WTC11 (cell line): Measurements from ENCODE around the gene CAND2. TPM values are rescaled to one million over a fixed set of nuclear protein-coding genes. Genes with fewer than 3 reads are reported as not detected.

Experiments used
- ATAC-seq: fragments of 200-7000 bp; cut with Tn5 transposase; 2 replicates; pipeline ENCODE4 v1.10.0; 2021; ENCODE audit warnings: mild to moderate bottlenecking, moderate library complexity
- CTCF ChIA-PET: fragments of 300-600 bp; sonication (Branson Sonifier 250); formaldehyde crosslinking; loops from one replicate; lab custom pipeline; 2021; ENCODE audit warnings: antibody characterized with exemption; lab: Charles Lee
- POLR2A ChIA-PET: fragments of 350-600 bp; sonication (Branson Sonifier 250); formaldehyde crosslinking; loops from one replicate; lab custom pipeline; 2021; ENCODE audit warnings: antibody characterized with exemption; lab: Charles Lee
- DNase-seq: peaks from one replicate; pipeline ENCODE4 v3.0.0; 2021; ENCODE audit warnings: low spot score
- H3K27ac Mint-ChIP-seq: 2 replicates; pipeline ENCODE4 v1.8.0; 2021; ENCODE audit warnings: mixed read lengths
- H3K27me3 Mint-ChIP-seq: 2 replicates; pipeline ENCODE4 v1.8.0; 2021; ENCODE audit warnings: low read depth, mild to moderate bottlenecking, moderate library complexity, mixed read lengths
- H3K36me3 Mint-ChIP-seq: 2 replicates; pipeline ENCODE4 v1.8.0; 2021; ENCODE audit warnings: mixed read lengths
- H3K4me1 Mint-ChIP-seq: 2 replicates; pipeline ENCODE4 v1.8.0; 2022; ENCODE audit warnings: mixed read lengths
- H3K4me3 Mint-ChIP-seq: 2 replicates; pipeline ENCODE4 v1.8.0; 2021; ENCODE audit warnings: mild to moderate bottlenecking, moderate library complexity, mixed read lengths
- H3K9me3 Mint-ChIP-seq: 2 replicates; pipeline ENCODE4 v1.8.0; 2021; ENCODE audit warnings: mixed read lengths
- ESRRA ChIP-seq: sonication (generic); formaldehyde crosslinking; IDR thresholded peaks from 2 replicates; pipeline ENCODE4 v1.8.1; 2022; ENCODE audit warnings: mild to moderate bottlenecking, missing genetic modification reagents, borderline replicate concordance
- GTF2I ChIP-seq: fragments of 250-450 bp; sonication (Bioruptor Pico); conservative IDR thresholded peaks from 2 replicates; pipeline ENCODE4 v1.4.0; 2021; ENCODE audit warnings: mild to moderate bottlenecking
- IRF2 ChIP-seq: sonication (generic); formaldehyde crosslinking; IDR thresholded peaks from 2 replicates; pipeline ENCODE4 v1.8.0; 2022; ENCODE audit warnings: low read depth, missing genetic modification reagents, borderline replicate concordance
- MXD4 ChIP-seq: fragments of 250-450 bp; sonication (Bioruptor Pico); IDR thresholded peaks from 2 replicates; pipeline ENCODE4 v1.8.0; 2021; ENCODE audit warnings: mild to moderate bottlenecking, moderate library complexity, borderline replicate concordance
- NFATC4 ChIP-seq: fragments of 250-450 bp; sonication (Bioruptor Pico); IDR thresholded peaks from 2 replicates; pipeline ENCODE4 v1.9.0; 2021; ENCODE audit warnings: mild to moderate bottlenecking
- NR2C2 ChIP-seq: sonication (generic); formaldehyde crosslinking; IDR thresholded peaks from 2 replicates; pipeline ENCODE4 v1.8.0; 2022; ENCODE audit warnings: mild to moderate bottlenecking, missing genetic modification reagents
- SMAD3 ChIP-seq: sonication (generic); formaldehyde crosslinking; IDR thresholded peaks from 2 replicates; pipeline ENCODE4 v1.8.0; 2022; ENCODE audit warnings: missing genetic modification reagents, mild to moderate bottlenecking, borderline replicate concordance
- SMAD4 ChIP-seq: sonication (generic); formaldehyde crosslinking; IDR thresholded peaks from 2 replicates; pipeline ENCODE4 v1.8.0; 2022; ENCODE audit warnings: mild to moderate bottlenecking, missing genetic modification reagents
- TP53 ChIP-seq: sonication (generic); formaldehyde crosslinking; IDR thresholded peaks from 2 replicates; pipeline ENCODE4 v1.8.1; 2023; ENCODE audit warnings: mild to moderate bottlenecking, missing genetic modification reagents
- ZBTB21 ChIP-seq: sonication (generic); formaldehyde crosslinking; IDR thresholded peaks from 2 replicates; pipeline ENCODE4 v1.8.1; 2023; ENCODE audit warnings: mild to moderate bottlenecking, missing genetic modification reagents, borderline replicate concordance
- ZNF263 ChIP-seq: sonication (generic); formaldehyde crosslinking; IDR thresholded peaks from 2 replicates; pipeline ENCODE4 v1.8.1; 2022; ENCODE audit warnings: low read depth, mild to moderate bottlenecking, moderate library complexity, missing genetic modification reagents
- ZNF416 ChIP-seq: fragments of 250-450 bp; sonication (Bioruptor Pico); IDR thresholded peaks from 2 replicates; pipeline ENCODE4 v1.9.0; 2021; ENCODE audit warnings: mild to moderate bottlenecking, inconsistent platforms
- ZNF423 ChIP-seq: fragments of 250-450 bp; sonication (Bioruptor Pico); IDR thresholded peaks from 2 replicates; pipeline ENCODE4 v2.1.2; 2022; ENCODE audit warnings: mild to moderate bottlenecking, moderate library complexity
- total RNA-seq: library from RNA; stranded (reverse); gene quantifications from 3 replicates; pipeline ENCODE4 v1.2.3, GENCODE V29; 2021
- TF ChIP-seq, protein P1 (sequence below): sonication (generic); formaldehyde crosslinking; IDR thresholded peaks from 2 replicates; pipeline ENCODE4 v1.8.1; 2022; ENCODE audit warnings: low read depth, mild to moderate bottlenecking, moderate library complexity, missing genetic modification reagents, borderline replicate concordance
- TF ChIP-seq, protein P2 (sequence below): sonication (generic); formaldehyde crosslinking; IDR thresholded peaks from 2 replicates; pipeline ENCODE4 v1.8.0; 2022; ENCODE audit warnings: mild to moderate bottlenecking, missing genetic modification reagents
- TF ChIP-seq, protein P3 (sequence below): sonication (generic); formaldehyde crosslinking; IDR thresholded peaks from 2 replicates; pipeline ENCODE4 v1.8.0; 2022; ENCODE audit warnings: mild to moderate bottlenecking, missing genetic modification reagents
- TF ChIP-seq, protein P4 (sequence below): fragments of 250-450 bp; sonication (Bioruptor Pico); IDR thresholded peaks from 2 replicates; pipeline ENCODE4 v1.8.0; 2021; ENCODE audit warnings: mild to moderate bottlenecking
- TF ChIP-seq, protein P5 (sequence below): sonication (generic); formaldehyde crosslinking; IDR thresholded peaks from 2 replicates; pipeline ENCODE4 v1.8.1; 2023; ENCODE audit warnings: mild to moderate bottlenecking, missing genetic modification reagents, moderate library complexity
- TF ChIP-seq, protein P6 (sequence below): sonication (generic); formaldehyde crosslinking; IDR thresholded peaks from 2 replicates; pipeline ENCODE4 v1.8.0; 2022; ENCODE audit warnings: mild to moderate bottlenecking, missing genetic modification reagents
- TF ChIP-seq, protein P7 (sequence below): fragments of 200-600 bp; IDR thresholded peaks from 2 replicates; pipeline ENCODE4 v1.8.0; 2022; ENCODE audit warnings: antibody characterized with exemption

CAND2 gene
- total RNA-seq, 1 experiment from 2014 or later: 15.4 TPM

DNA sequence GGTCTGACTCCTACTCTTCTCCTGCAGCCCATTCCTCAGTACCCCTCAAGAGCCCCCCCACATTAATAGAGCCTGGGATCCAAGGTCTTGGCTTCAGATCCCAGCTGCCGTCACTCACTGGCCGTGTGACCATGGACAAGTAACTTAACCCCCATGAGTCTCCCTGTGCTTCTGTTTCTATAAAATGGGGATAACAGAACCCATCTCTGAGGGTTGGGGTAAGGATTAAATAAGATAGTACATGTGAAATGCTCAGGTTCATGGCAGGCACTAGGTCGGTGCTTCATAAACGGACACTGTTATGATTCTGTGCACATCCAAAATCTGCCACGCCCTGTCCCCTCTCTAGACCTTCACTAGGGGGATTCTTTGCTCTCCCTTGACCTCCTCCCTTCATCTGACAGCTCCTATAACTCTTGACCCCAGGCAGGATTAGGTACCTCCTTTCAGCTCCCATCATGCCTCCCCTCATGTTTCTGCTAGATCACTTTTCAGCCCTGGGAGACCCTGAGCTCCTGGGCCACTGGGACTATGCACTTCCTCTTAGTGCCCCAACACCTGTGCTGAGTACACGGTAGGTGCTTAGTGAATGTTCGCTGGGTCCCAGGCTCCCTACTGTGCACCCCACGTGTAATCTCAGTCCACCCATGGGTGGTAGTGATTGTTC, 1.5 kb downstream of the CAND2 start:
- Mint-ChIP-seq H3K36me3 (no peaks in the 10 kb centered on the region), H3K4me3 (peak overlapping the region; percentile 83), H3K4me1 (peaks cover 20% of the 10 kb centered on the region), H3K27me3 (no peaks in the 10 kb centered on the region; the same call in 1 of the 2 replicates), H3K9me3 (no peaks in the 10 kb centered on the region), H3K27ac (no peak overlapping the region)
- DNase-seq (no peak), ATAC-seq (no peak)
- ChIA-PET CTCF (interaction anchor here (1.0 to 5.8 kb wide), 3 partner anchors 11 to 32 kb away, joined by 4 to 62 read pairs (median 6); no protein-coding TSS in a partner anchor), POLR2A (interaction anchor here (0.6 kb wide), 2 partner anchors 9 to 80 kb away, joined by 3 to 4 read pairs; no protein-coding TSS in a partner anchor)
- TF ChIP-seq ZBTB21 (CRISPR knock-in tag): no peak
- TF ChIP-seq ZNF263: no peak
- TF ChIP-seq IRF2 (CRISPR knock-in tag): no peak
- TF ChIP-seq, protein P1, sequence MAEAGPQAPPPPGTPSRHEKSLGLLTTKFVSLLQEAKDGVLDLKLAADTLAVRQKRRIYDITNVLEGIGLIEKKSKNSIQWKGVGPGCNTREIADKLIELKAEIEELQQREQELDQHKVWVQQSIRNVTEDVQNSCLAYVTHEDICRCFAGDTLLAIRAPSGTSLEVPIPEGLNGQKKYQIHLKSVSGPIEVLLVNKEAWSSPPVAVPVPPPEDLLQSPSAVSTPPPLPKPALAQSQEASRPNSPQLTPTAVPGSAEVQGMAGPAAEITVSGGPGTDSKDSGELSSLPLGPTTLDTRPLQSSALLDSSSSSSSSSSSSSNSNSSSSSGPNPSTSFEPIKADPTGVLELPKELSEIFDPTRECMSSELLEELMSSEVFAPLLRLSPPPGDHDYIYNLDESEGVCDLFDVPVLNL (CRISPR knock-in tag): no peak
- TF ChIP-seq NFATC4 (CRISPR knock-in tag): no peak
- TF ChIP-seq, protein P2, sequence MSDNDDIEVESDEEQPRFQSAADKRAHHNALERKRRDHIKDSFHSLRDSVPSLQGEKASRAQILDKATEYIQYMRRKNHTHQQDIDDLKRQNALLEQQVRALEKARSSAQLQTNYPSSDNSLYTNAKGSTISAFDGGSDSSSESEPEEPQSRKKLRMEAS (CRISPR knock-in tag): no peak
- TF ChIP-seq, protein P3, sequence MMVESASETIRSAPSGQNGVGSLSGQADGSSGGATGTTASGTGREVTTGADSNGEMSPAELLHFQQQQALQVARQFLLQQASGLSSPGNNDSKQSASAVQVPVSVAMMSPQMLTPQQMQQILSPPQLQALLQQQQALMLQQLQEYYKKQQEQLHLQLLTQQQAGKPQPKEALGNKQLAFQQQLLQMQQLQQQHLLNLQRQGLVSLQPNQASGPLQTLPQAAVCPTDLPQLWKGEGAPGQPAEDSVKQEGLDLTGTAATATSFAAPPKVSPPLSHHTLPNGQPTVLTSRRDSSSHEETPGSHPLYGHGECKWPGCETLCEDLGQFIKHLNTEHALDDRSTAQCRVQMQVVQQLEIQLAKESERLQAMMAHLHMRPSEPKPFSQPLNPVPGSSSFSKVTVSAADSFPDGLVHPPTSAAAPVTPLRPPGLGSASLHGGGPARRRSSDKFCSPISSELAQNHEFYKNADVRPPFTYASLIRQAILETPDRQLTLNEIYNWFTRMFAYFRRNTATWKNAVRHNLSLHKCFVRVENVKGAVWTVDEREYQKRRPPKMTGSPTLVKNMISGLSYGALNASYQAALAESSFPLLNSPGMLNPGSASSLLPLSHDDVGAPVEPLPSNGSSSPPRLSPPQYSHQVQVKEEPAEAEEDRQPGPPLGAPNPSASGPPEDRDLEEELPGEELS (CRISPR knock-in tag): no peak
- TF ChIP-seq, all 79 proteins: peak for 0

DNA sequence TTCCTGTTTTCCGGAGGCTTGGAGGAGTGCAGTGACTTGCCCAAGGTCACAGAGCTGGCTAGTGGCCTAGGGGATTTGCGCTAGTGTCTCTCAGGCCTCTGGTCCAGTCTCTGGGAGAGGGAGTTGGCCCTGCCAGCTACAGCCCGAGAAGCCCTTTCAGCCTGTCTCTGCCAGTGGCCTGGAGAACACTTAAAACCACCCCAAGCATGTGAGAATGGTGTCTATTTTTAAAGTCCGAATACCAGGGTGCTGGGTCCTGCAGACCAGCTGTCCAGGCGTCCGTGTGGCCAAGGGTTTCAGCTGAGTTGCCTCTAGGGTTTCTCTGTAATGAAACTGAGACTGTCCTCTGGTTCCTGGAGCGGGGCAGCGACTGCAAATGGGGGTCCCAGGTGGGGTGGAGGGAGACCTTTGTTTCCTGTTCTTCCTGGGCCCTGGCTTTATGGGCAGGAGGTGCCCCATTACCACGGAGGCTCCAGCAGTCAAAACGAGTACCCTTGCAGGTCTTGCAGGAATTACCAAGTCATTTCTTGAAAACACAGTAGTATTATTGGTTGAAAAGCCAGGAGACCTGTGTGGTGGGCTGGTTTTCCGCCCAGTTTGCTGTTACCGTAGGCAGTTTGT, 2.2 kb downstream of the CAND2 start:
- DNase-seq: no peak
- ATAC-seq: no peak
- H3K9me3 Mint-ChIP-seq: no peaks in the 10 kb centered on the region
- ChIA-PET CTCF (interaction anchor here (1.3 to 5.8 kb wide), 3 partner anchors 10 to 32 kb away, joined by 4 to 62 read pairs (median 16); no protein-coding TSS in a partner anchor), POLR2A (interaction anchor here (0.6 kb wide), 1 partner anchor 220 kb away, joined by 8 read pairs; no protein-coding TSS in a partner anchor)
- peaks cover 4% of the 10 kb centered on the region; the same call in 1 of the 2 replicates for H3K36me3 Mint-ChIP-seq
- TF ChIP-seq ZNF423 (CRISPR knock-in tag): peak; percentile 45; the same call in 1 of the 2 replicates
- TF ChIP-seq, protein P4, sequence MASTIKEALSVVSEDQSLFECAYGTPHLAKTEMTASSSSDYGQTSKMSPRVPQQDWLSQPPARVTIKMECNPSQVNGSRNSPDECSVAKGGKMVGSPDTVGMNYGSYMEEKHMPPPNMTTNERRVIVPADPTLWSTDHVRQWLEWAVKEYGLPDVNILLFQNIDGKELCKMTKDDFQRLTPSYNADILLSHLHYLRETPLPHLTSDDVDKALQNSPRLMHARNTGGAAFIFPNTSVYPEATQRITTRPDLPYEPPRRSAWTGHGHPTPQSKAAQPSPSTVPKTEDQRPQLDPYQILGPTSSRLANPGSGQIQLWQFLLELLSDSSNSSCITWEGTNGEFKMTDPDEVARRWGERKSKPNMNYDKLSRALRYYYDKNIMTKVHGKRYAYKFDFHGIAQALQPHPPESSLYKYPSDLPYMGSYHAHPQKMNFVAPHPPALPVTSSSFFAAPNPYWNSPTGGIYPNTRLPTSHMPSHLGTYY (CRISPR knock-in tag): no peak
- H3K27me3 Mint-ChIP-seq: no peaks in the 10 kb centered on the region; the same call in 1 of the 2 replicates
- no peak overlapping the region for H3K27ac Mint-ChIP-seq
- peaks cover 20% of the 10 kb centered on the region for H3K4me1 Mint-ChIP-seq
- no peak overlapping the region for H3K4me3 Mint-ChIP-seq

DNA sequence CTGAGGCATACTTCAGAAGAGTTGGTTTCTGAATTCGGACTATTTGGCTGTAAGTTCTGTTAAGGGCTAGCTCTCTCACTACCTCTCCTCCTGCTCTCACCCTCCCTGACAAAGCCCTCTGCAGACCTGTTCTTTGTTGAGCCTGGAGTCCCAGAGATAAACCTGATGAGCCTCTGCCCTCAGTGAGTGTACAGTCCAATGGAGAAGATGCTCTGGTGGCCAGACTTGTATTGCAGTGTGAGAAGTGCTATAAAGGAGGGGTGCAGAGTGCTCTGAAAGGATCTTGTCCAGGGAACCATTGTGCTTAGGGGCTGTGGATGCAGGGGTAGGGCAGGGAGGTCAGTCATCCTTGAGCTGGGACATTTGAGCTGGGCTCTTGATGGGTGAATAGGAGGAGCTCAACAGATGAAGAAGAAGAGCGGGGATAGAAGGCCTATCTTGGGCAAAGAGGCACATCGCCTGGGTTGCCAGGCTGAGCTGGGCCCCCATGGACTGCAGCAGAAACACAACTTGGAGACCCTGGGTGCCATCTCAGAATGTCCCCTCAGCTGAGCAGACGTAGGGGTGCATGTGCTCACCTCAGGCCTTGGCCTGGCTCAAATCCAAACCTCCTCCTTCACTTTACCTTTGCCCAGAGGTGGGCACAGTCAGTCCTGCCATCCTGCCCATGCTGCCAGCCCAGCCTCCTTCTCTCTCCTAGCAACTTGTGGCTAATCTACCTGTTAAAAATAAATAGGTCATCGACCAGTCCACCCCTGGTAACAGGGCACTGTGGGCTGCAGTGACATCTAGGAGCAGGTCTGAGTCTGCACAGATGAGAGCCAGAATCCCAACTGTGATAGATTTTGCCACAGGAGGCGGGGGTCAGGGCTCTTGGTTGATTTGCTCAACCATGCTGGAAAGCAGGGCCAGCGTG, 3.3 kb downstream of the CAND2 start:
- no peak overlapping the region for H3K4me3 Mint-ChIP-seq
- H3K27ac Mint-ChIP-seq: no peak overlapping the region
- no peak for DNase-seq
- H3K36me3 Mint-ChIP-seq: peaks cover 13% of the 10 kb centered on the region; the same call in 1 of the 2 replicates
- POLR2A ChIA-PET: interaction anchor here (0.5 to 0.6 kb wide), 2 partner anchors 221 to 536 kb away, joined by 3 to 8 read pairs; no protein-coding TSS in a partner anchor
- no peaks in the 10 kb centered on the region for H3K9me3 Mint-ChIP-seq
- no peak for ATAC-seq
- CTCF ChIA-PET: interaction anchor here (3.5 to 5.8 kb wide), 2 partner anchors 9 to 12 kb away, joined by 16 to 62 read pairs; no protein-coding TSS in a partner anchor
- H3K4me1 Mint-ChIP-seq: peaks cover 16% of the 10 kb centered on the region
- no peaks in the 10 kb centered on the region; the same call in 1 of the 2 replicates for H3K27me3 Mint-ChIP-seq
- TF ChIP-seq, protein P5, sequence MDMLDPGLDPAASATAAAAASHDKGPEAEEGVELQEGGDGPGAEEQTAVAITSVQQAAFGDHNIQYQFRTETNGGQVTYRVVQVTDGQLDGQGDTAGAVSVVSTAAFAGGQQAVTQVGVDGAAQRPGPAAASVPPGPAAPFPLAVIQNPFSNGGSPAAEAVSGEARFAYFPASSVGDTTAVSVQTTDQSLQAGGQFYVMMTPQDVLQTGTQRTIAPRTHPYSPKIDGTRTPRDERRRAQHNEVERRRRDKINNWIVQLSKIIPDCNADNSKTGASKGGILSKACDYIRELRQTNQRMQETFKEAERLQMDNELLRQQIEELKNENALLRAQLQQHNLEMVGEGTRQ (CRISPR knock-in tag): no peak
- no peak for TF ChIP-seq SMAD4 (CRISPR knock-in tag)
- TF ChIP-seq, protein P6, sequence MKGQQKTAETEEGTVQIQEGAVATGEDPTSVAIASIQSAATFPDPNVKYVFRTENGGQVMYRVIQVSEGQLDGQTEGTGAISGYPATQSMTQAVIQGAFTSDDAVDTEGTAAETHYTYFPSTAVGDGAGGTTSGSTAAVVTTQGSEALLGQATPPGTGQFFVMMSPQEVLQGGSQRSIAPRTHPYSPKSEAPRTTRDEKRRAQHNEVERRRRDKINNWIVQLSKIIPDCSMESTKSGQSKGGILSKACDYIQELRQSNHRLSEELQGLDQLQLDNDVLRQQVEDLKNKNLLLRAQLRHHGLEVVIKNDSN: no peak
- TF ChIP-seq GTF2I (CRISPR knock-in tag): no peak
- no peak for TF ChIP-seq SMAD3
- TF ChIP-seq MXD4 (CRISPR knock-in tag): no peak
- TF ChIP-seq, protein P7, sequence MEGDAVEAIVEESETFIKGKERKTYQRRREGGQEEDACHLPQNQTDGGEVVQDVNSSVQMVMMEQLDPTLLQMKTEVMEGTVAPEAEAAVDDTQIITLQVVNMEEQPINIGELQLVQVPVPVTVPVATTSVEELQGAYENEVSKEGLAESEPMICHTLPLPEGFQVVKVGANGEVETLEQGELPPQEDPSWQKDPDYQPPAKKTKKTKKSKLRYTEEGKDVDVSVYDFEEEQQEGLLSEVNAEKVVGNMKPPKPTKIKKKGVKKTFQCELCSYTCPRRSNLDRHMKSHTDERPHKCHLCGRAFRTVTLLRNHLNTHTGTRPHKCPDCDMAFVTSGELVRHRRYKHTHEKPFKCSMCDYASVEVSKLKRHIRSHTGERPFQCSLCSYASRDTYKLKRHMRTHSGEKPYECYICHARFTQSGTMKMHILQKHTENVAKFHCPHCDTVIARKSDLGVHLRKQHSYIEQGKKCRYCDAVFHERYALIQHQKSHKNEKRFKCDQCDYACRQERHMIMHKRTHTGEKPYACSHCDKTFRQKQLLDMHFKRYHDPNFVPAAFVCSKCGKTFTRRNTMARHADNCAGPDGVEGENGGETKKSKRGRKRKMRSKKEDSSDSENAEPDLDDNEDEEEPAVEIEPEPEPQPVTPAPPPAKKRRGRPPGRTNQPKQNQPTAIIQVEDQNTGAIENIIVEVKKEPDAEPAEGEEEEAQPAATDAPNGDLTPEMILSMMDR: no peak
- TF ChIP-seq ESRRA (CRISPR knock-in tag): no peak
- TF ChIP-seq ZNF416 (CRISPR knock-in tag): no peak
- no peak for TF ChIP-seq TP53
- TF ChIP-seq NR2C2 (CRISPR knock-in tag): no peak
